GM18511 (cell line): Measurements from ENCODE around the gene KLK11.

ENCODE experiments used
- ATAC-seq: cut with Tn5 transposase; IDR thresholded peaks from one replicate; pipeline ENCODE4 v1.9.1; 2021; ENCODE audit warnings: mild to moderate bottlenecking, moderate library complexity; ENCODE audit not compliant: unreplicated experiment

The KLK11 gene, protein sequence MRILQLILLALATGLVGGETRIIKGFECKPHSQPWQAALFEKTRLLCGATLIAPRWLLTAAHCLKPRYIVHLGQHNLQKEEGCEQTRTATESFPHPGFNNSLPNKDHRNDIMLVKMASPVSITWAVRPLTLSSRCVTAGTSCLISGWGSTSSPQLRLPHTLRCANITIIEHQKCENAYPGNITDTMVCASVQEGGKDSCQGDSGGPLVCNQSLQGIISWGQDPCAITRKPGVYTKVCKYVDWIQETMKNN

GRCh38 chr19:51026554-51026831, at the start of gene KLK11:
TSS of gene KLK11 (minus strand) at chr19:51026616. CDS start at chr19:51025631, 985 bp downstream.
- ATAC-seq, result no peak

DNA sequence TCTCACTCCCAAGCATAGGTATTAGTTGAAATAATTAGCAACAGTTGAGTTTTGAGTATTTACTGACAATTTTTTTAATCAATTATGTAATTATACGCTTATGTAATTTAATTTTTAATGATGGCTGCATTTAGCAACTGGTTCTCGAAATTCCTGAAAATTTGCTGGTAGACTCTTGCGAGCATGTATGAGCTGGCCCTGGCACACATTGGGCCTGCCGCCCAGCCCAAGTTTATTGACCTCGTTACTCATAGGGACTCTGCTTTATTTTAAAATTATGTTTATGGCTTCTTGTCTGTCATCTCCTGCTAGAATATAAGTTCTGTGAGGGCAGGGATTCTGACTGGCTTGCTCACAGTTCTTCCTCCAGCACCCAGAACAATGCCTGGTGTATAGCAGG, 49.6 kb upstream of the KLK11 start:
- no peak for ATAC-seq

- no peak for ATAC-seq
Measured at GRCh38 chr19:51071095-51071405, 44.6 kb upstream of the KLK11 start.

GRCh38 chr19:51070334-51071094, 44.1 kb upstream of the KLK11 start:
- ATAC-seq, result no peak

- no peak for ATAC-seq
Measured at GRCh38 chr19:51066393-51067186, 40.2 kb upstream of the KLK11 start.

GRCh38 chr19:51065221-51065960, 39.0 kb upstream of the KLK11 start:
- no peak for ATAC-seq

DNA sequence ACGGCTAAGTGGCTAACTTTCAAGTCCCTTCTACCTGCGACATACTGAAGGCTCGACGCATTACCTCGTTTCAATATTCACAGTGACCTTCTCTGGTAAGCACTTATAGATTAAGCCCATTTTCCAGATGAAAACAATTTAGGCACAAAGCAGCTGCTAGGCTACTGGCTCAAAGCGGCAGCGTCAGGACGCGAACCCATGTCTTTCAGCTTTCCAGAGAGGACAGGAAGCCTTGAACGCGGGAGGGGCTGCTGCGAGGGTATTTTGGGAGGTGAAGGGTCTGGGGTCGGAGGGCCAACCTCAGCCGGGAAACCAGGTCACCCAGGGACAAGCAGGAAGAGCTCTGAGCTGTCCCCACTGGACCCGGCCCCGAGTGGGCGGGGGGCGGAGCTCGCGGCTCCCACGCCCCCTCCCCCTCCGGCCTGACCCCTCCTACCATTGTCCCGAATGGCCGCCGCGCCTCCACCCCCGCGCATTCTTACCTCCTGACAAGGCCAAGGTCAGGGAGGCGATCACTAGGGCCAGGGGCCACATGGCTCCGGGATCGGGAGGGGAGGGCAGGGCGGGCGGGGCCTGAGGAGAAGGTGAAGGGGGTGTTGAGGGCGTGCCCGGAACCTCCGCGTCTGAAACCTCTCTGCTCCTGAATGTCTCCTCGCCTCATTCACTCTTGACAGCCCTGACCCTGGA, 38.3 kb upstream of the KLK11 start, which contains the start of gene KLK13:
Gene KLK13, minus strand, starts transcription at position 559 of the 687 bp plus-strand sequence. Its CDS starts 25 bp downstream, at position 534.
- ATAC-seq, result no peak

- no peak for ATAC-seq
Measured at GRCh38 chr19:51063664-51064063, 37.2 kb upstream of the KLK11 start.

GRCh38 chr19:51060973-51061372, 34.6 kb upstream of the KLK11 start:
- ATAC-seq, result no peak

DNA sequence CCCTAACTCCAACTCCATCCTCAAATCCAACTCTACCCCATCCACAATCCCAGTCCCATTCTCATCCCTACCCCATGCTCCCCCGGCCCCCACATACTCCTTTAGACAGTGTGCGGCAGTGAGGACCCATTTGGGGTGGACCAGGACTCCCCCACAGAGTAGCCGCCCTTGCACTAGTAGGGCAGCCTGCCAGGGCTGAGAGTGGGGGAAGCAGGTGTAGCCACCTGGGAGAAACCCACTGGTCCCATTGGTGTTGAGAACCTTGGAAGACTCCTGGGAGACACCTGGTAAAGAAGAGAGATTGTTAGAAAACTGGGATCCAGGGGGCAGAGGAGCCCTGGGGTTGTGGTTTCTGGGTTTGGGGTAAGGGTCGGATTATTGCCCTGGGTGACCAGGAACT, 33.9 kb upstream of the KLK11 start:
- no peak for ATAC-seq

DNA sequence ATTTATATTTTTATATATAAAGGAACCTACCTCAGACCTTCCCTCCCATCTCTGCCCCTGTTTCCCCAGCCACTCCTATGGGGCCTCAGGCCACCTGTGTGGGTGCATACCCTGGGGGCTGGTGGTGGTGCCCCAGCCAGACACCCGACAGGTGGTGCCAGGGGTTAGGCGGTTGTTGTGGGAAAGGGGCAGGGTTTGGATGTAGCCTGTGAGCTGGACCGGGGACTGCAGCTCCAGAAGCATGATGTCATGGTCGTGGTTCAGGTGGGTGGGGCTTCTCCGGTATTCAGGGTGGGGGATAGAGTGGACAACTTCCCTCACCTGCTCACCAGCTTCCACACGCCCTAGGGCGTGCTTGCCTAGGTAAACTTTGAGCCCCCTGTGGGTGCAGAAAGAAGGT, 33.3 kb upstream of the KLK11 start:
- ATAC-seq, result no peak

DNA sequence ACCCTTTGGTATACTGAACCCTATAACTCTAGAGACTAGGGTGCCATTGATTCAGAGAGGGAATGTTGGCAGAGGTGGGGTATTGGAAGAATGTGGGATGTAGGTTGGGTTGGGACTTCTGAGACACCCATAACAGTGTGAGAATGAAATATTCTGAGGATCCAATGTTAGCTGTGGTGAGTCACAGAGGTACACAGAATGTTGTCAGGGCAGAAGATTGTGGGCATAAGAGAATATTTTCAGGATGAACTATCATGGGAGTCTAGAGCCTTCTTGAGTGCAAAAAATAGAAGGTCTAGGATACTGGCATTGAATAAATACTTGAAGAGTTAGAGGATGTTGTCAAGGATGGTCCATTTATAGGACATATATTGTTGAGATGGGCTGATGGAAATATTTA, 29.4 kb upstream of the KLK11 start:
- ATAC-seq, result no peak

DNA sequence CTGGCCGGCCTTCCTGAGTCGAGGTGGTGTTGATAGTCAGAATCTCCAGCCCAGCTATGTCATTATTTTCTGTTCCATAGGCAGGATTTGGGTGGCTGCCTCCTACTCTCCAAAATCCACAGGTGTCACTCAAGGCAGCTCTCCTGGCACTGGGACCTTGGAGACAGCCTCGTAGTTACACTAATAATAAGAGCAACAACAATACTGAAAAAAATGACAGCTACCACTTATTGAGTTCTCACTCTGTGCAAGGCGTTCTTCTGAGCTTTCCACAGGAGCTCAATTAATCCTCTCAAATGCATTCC, 20.6 kb upstream of the KLK11 start:
- no peak for ATAC-seq

GRCh38 chr19:51044327-51044726, 17.9 kb upstream of the KLK11 start:
- ATAC-seq, result no peak

DNA sequence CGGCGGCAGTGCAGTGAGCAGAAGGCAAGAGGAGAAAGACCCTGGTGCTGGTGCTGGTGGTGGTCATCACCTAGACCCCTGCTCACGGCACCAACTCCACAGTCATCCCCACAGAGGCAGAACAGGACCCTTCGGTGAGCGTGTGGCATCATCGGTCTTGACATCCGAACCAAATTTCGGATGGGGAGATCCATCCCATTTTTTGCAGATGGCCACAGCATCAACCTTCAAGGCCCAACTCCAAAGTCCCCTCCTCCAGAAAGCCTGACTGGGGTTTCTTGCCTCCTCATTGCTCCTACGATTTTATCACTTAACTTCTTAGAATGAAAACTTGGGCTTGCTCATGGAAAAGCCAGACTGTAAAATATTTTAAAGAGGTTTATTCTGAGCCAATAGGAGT, 17.1 kb upstream of the KLK11 start:
- ATAC-seq, result no peak

GRCh38 chr19:51040151-51040550, 13.7 kb upstream of the KLK11 start:
- no peak for ATAC-seq

GRCh38 chr19:51036519-51036918, 10.1 kb upstream of the KLK11 start:
- no peak for ATAC-seq

DNA sequence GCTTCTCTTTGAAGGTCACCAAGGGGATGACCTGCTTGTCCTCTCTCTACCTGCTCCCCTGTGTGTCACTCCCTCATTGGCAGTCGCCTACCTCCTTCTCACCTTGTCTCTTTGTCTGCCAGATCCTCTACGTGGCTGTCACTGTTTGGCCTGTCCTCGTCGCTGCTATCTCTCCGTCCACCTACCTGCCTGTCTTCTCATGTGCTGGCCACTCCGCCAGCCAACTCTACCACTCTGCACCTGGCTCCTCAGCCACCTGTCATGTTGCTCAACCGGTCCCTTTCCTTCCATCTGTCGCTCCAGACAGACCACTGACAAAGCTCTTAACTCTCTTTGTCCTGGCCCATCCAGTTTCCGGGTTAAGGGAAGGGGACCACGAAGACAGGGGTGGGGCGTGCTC, 8.3 kb upstream of the KLK11 start, which contains the start of gene KLK12:
Gene KLK12, minus strand, starts transcription at position 299 of the 400 bp plus-strand sequence. CDS start 381 bp downstream, outside the sequence.
- no peak for ATAC-seq

DNA sequence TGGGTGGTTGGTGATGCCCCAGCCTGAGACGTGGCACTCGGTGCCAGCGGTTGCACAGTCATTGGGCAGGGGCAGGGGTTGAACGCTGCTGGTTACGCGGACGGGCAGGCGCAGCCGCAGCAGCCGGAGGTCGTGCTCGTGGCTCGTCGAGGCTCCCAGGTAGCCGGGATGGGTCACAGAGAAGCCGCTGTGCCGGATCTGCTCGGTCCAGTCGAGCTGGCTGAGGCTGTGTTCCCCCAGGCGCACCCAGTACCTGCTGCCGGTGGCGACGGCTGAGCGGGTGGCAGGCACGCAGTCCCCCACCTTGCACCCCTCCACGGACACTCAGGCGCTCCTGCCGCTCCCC, 5.4 kb upstream of the KLK11 start:
- ATAC-seq, result no peak

- ATAC-seq, result no peak
Measured at GRCh38 chr19:51031220-51031879, 4.9 kb upstream of the KLK11 start.
